ENCODE data around the gene TCF7L2. TPM values are rescaled to one million over a fixed set of nuclear protein-coding genes. Genes with fewer than 3 reads are reported as not detected.

Gene TCF7L2
- total RNA-seq, 1 experiment from 2014 or later = 16.1 TPM

DNA sequence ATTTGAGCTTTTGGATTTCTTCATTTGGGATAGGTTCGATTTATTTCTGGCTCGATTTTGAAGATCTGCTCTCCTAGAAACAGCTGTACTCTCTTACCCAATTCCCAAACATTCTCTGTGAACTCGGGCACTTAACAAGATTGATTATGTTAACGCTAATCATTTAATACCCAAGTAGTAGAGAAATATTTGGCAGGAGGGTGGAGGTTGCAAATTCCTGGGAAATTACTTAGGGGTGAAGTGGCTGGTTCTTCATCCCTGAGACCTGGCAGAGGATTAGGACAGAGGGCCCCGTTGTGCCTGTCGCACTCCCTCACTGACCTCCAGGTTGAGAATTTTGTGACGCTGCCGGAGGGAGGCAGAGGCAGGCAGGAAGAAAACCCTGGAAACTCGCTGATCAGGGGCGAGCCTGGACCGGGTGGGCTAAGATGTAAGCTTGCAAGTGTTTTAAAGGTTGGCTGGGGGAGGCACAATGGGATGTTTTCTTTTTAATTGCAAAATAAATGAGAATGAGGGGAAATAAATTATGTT, 182.6 kb downstream of the TCF7L2 start:
- no peak overlapping the region for H3K4me3 ChIP-seq (ENCODE audit: low read length)
- no peaks in the 10 kb centered on the region for H3K9me3 ChIP-seq (ENCODE audit: low read length)
- H3K4me2 ChIP-seq (ENCODE audit: low read length) = no peak overlapping the region
- CTCF ChIA-PET = no interaction called here
- H3K4me1 ChIP-seq (ENCODE audit: insufficient read depth, low read length) = no peaks in the 10 kb centered on the region
- peaks cover 22% of the 10 kb centered on the region for H3K79me2 ChIP-seq (ENCODE audit: low read length)
- POLR2A ChIA-PET (ENCODE audit: unreplicated experiment) = no interaction called here
- no peak overlapping the region for H2AFZ ChIP-seq (ENCODE audit: low read length)
- ATAC-seq (no peak), DNase-seq (no peak)
- H3K9me2 ChIP-seq (replicated peaks; ENCODE audit: low read length) = no peaks in the 10 kb centered on the region
- no peaks in the 10 kb centered on the region for H4K20me1 ChIP-seq (ENCODE audit: low read length)
- no peaks in the 10 kb centered on the region for H3K27me3 ChIP-seq (ENCODE audit: low read length)
- no peak overlapping the region for H3K27ac ChIP-seq (ENCODE audit: low read length)
- intact Hi-C loops (cut with micrococcal nuclease) = no loop called here
- BruUV-seq (replicated peaks) = no TSS peak
- TF ChIP-seq EZH2phosphoT487 (IDR thresholded peaks at IDR 0.05; ENCODE audit: borderline replicate concordance, low read length) (no peak), EZH2 (IDR thresholded peaks at IDR 0.05; ENCODE audit: low read length, unreplicated experiment) (no peak)
- TF ChIP-seq, protein P1, sequence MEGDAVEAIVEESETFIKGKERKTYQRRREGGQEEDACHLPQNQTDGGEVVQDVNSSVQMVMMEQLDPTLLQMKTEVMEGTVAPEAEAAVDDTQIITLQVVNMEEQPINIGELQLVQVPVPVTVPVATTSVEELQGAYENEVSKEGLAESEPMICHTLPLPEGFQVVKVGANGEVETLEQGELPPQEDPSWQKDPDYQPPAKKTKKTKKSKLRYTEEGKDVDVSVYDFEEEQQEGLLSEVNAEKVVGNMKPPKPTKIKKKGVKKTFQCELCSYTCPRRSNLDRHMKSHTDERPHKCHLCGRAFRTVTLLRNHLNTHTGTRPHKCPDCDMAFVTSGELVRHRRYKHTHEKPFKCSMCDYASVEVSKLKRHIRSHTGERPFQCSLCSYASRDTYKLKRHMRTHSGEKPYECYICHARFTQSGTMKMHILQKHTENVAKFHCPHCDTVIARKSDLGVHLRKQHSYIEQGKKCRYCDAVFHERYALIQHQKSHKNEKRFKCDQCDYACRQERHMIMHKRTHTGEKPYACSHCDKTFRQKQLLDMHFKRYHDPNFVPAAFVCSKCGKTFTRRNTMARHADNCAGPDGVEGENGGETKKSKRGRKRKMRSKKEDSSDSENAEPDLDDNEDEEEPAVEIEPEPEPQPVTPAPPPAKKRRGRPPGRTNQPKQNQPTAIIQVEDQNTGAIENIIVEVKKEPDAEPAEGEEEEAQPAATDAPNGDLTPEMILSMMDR (conservative IDR thresholded peaks at IDR 0.05; ENCODE audit: low read depth, low read length) = no peak
- no peak overlapping the region for H3K9ac ChIP-seq (ENCODE audit: low read length)
- no peaks in the 10 kb centered on the region for H3K36me3 ChIP-seq (ENCODE audit: low read depth, low read length)
- no peaks in the 10 kb centered on the region for H3F3A ChIP-seq (ENCODE audit: low read length, unreplicated experiment)

DNA sequence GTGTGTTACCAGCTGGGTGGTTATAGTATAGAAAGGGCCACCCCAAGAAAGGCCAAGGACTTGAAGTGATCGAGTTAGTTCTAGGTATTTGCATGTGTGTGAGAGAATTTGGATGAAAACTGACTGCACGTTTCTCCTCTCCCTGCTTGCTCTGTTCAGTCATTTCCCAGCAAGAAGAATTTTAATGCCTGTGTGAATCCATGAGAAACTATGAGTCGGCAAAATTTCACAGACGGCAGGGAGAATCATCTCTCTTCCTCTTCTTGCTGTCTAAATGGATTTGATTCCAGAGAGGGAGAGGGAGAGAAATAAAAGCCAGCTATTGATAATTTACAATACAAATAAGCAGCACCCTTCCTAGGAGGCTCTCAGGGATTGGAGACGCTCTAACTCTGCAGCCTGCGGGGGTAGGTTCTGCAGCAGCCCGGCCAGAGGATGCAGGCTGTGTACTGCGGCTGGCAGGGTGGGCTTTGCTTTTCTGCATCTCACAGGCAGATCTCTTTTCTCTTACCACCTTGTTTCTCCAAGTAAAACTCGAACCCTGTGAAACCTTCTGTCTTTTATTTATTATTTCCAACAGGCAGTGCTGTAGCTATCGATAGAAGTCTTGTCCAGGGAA, 183.6 kb downstream of the TCF7L2 start:
- H3K9me2 ChIP-seq (replicated peaks; ENCODE audit: low read length) = no peaks in the 10 kb centered on the region
- TF ChIP-seq, protein P1 (conservative IDR thresholded peaks at IDR 0.05; ENCODE audit: low read depth, low read length) = no peak
- TF ChIP-seq EZH2phosphoT487 (IDR thresholded peaks at IDR 0.05; ENCODE audit: borderline replicate concordance, low read length) (no peak), EZH2 (IDR thresholded peaks at IDR 0.05; ENCODE audit: low read length, unreplicated experiment) (no peak)
- H3F3A ChIP-seq (ENCODE audit: low read length, unreplicated experiment) = no peaks in the 10 kb centered on the region
- peaks cover 15% of the 10 kb centered on the region; the same call in 1 of the 2 replicates for H3K79me2 ChIP-seq (ENCODE audit: low read length)
- no peak for DNase-seq
- no peak overlapping the region for H3K27ac ChIP-seq (ENCODE audit: low read length)
- no peaks in the 10 kb centered on the region for H3K4me1 ChIP-seq (ENCODE audit: insufficient read depth, low read length)
- H3K9ac ChIP-seq (ENCODE audit: low read length) = no peak overlapping the region
- H3K36me3 ChIP-seq (ENCODE audit: low read depth, low read length) = no peaks in the 10 kb centered on the region
- H3K9me3 ChIP-seq (ENCODE audit: low read length) = no peaks in the 10 kb centered on the region
- no peaks in the 10 kb centered on the region for H4K20me1 ChIP-seq (ENCODE audit: low read length)
- no peak overlapping the region for H2AFZ ChIP-seq (ENCODE audit: low read length)
- intact Hi-C loops (cut with micrococcal nuclease) = no loop called here
- BruUV-seq (replicated peaks) = no TSS peak
- H3K4me2 ChIP-seq (ENCODE audit: low read length) = no peak overlapping the region
- H3K4me3 ChIP-seq (ENCODE audit: low read length) = no peak overlapping the region
- no peak for ATAC-seq
- POLR2A ChIA-PET (ENCODE audit: unreplicated experiment) = no interaction called here
- H3K27me3 ChIP-seq (ENCODE audit: low read length) = no peaks in the 10 kb centered on the region
- CTCF ChIA-PET = no interaction called here

DNA sequence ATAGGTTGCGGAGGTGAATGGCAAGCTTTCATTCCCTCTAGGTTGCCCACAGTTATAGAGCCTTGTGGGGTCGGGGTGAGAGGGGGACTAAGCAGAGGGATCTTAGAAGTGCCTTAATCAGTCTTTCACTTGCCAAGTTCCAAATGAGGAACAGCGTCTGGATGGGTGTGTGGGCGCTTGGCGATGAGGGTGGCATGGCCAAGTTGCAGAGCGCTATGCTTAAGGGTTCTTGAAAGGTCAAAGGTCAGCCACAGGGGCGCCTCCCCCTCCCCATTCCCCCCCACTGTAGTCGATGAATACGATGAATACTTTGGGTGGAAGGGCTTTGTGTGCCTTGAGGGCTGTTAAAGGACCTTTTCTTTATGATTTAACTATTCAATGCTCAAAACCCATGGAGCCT, 185.0 kb downstream of the TCF7L2 start:
- H3K9ac ChIP-seq (ENCODE audit: low read length) = no peak overlapping the region
- TF ChIP-seq, protein P1 (conservative IDR thresholded peaks at IDR 0.05; ENCODE audit: low read depth, low read length) = no peak
- TF ChIP-seq EZH2 (IDR thresholded peaks at IDR 0.05; ENCODE audit: low read length, unreplicated experiment) = no peak
- no peak for TF ChIP-seq EZH2phosphoT487 (IDR thresholded peaks at IDR 0.05; ENCODE audit: borderline replicate concordance, low read length)
- ATAC-seq (no peak), DNase-seq (no peak)
- CTCF ChIA-PET = no interaction called here
- POLR2A ChIA-PET (ENCODE audit: unreplicated experiment) = no interaction called here
- no peaks in the 10 kb centered on the region for H3K4me1 ChIP-seq (ENCODE audit: insufficient read depth, low read length)
- 0 out of 2 replicates have a peak, but pooled peaks cover 9% of the 10 kb centered on the region for H3K79me2 ChIP-seq (ENCODE audit: low read length)
- no peak overlapping the region for H3K4me2 ChIP-seq (ENCODE audit: low read length)
- no peak overlapping the region for H3K27ac ChIP-seq (ENCODE audit: low read length)
- intact Hi-C loops (cut with micrococcal nuclease) = no loop called here
- no peaks in the 10 kb centered on the region for H3K27me3 ChIP-seq (ENCODE audit: low read length)
- H3K9me3 ChIP-seq (ENCODE audit: low read length) = no peaks in the 10 kb centered on the region
- H4K20me1 ChIP-seq (ENCODE audit: low read length) = no peaks in the 10 kb centered on the region
- H3K4me3 ChIP-seq (ENCODE audit: low read length) = no peak overlapping the region
- H3F3A ChIP-seq (ENCODE audit: low read length, unreplicated experiment) = no peaks in the 10 kb centered on the region
- H3K36me3 ChIP-seq (ENCODE audit: low read depth, low read length) = no peaks in the 10 kb centered on the region
- BruUV-seq (replicated peaks) = no TSS peak
- H2AFZ ChIP-seq (ENCODE audit: low read length) = no peak overlapping the region
- no peaks in the 10 kb centered on the region for H3K9me2 ChIP-seq (replicated peaks; ENCODE audit: low read length)

Measured in PC-3 (cell line).